Measurements from ENCODE around the gene IBTK. TPM values are rescaled to one million over a fixed set of nuclear protein-coding genes. Genes with fewer than 3 reads are reported as not detected.
A peak's percentile ranks its signal among the peaks of the same experiment; 100 is the strongest.

The IBTK gene
- total RNA-seq, 1 donor from 2014 or later = 30.0 TPM

- peaks cover 19% of the 10 kb centered on the region for H3K36me3 Mint-ChIP-seq (ENCODE audit: low read depth)
- DNase-seq (ENCODE audit: low spot score) = no peak
- H3K27ac Mint-ChIP-seq (ENCODE audit: unreplicated experiment) = peak overlapping the region; percentile 15
These were observed 68.8 kb downstream of the IBTK start for GRCh38 chr6:82178759-82179112.

GRCh38 chr6:82178077-82178758 lies 69.3 kb downstream of the IBTK start:
- Mint-ChIP-seq H3K27ac (ENCODE audit: unreplicated experiment) (peak overlapping the region; percentile 42), H3K36me3 (ENCODE audit: low read depth) (peaks cover 19% of the 10 kb centered on the region), H3K4me1 (ENCODE audit: low read depth) (peaks cover 58% of the 10 kb centered on the region), H3K27me3 (ENCODE audit: low read depth) (no peaks in the 10 kb centered on the region), H3K9me3 (ENCODE audit: low read depth) (no peaks in the 10 kb centered on the region), H3K4me3 (ENCODE audit: unreplicated experiment) (no peak overlapping the region)
- no peak for DNase-seq (ENCODE audit: low spot score)
- peak; percentile 94 for TF ChIP-seq CTCF (IDR thresholded peaks at IDR 0.05)

More at GRCh38 chr6:82178759-82179112, 68.8 kb downstream of the IBTK start:
- no peak for TF ChIP-seq CTCF (IDR thresholded peaks at IDR 0.05)
- Mint-ChIP-seq H3K27me3 (ENCODE audit: low read depth) (no peaks in the 10 kb centered on the region), H3K9me3 (ENCODE audit: low read depth) (no peaks in the 10 kb centered on the region), H3K4me1 (ENCODE audit: low read depth) (peaks cover 56% of the 10 kb centered on the region), H3K4me3 (ENCODE audit: unreplicated experiment) (no peak overlapping the region)

GRCh38 chr6:82176616-82177015 lies 70.9 kb downstream of the IBTK start:
- no peak overlapping the region for H3K4me3 Mint-ChIP-seq (ENCODE audit: unreplicated experiment)
- H3K27ac Mint-ChIP-seq (ENCODE audit: unreplicated experiment) = peak overlapping the region; percentile 69
- no peak for TF ChIP-seq CTCF (IDR thresholded peaks at IDR 0.05)
- no peaks in the 10 kb centered on the region for H3K9me3 Mint-ChIP-seq (ENCODE audit: low read depth)
- no peaks in the 10 kb centered on the region for H3K27me3 Mint-ChIP-seq (ENCODE audit: low read depth)
- H3K4me1 Mint-ChIP-seq (ENCODE audit: low read depth) = peaks cover 52% of the 10 kb centered on the region
- no peak for DNase-seq (ENCODE audit: low spot score)
- H3K36me3 Mint-ChIP-seq (ENCODE audit: low read depth) = peaks cover 21% of the 10 kb centered on the region

- no peak for DNase-seq (ENCODE audit: low spot score)
- Mint-ChIP-seq H3K36me3 (ENCODE audit: low read depth) (peaks cover 30% of the 10 kb centered on the region), H3K27me3 (ENCODE audit: low read depth) (no peaks in the 10 kb centered on the region), H3K27ac (ENCODE audit: unreplicated experiment) (no peak overlapping the region), H3K9me3 (ENCODE audit: low read depth) (peaks cover 5% of the 10 kb centered on the region), H3K4me1 (ENCODE audit: low read depth) (peaks cover 26% of the 10 kb centered on the region), H3K4me3 (ENCODE audit: unreplicated experiment) (no peak overlapping the region)
- no peak for TF ChIP-seq CTCF (IDR thresholded peaks at IDR 0.05)
These were observed 75.0 kb downstream of the IBTK start for GRCh38 chr6:82172594-82172993.

- no peak overlapping the region for H3K4me3 Mint-ChIP-seq (ENCODE audit: unreplicated experiment)
- DNase-seq (ENCODE audit: low spot score) = no peak
- TF ChIP-seq CTCF (IDR thresholded peaks at IDR 0.05) = no peak
- H3K4me1 Mint-ChIP-seq (ENCODE audit: low read depth) = peaks cover 7% of the 10 kb centered on the region
- H3K27ac Mint-ChIP-seq (ENCODE audit: unreplicated experiment) = no peak overlapping the region
- peaks cover 42% of the 10 kb centered on the region for H3K36me3 Mint-ChIP-seq (ENCODE audit: low read depth)
- H3K27me3 Mint-ChIP-seq (ENCODE audit: low read depth) = no peaks in the 10 kb centered on the region
- H3K9me3 Mint-ChIP-seq (ENCODE audit: low read depth) = peaks cover 11% of the 10 kb centered on the region
These were observed 78.2 kb downstream of the IBTK start for GRCh38 chr6:82169138-82169876.
